ENCODE data around the gene ATAT1.

- no peak for TF ChIP-seq MAX (IDR thresholded peaks at IDR 0.05)
- no peak for TF ChIP-seq YY1 (IDR thresholded peaks at IDR 0.05; ENCODE audit: low read depth)
- TF ChIP-seq, protein P1, sequence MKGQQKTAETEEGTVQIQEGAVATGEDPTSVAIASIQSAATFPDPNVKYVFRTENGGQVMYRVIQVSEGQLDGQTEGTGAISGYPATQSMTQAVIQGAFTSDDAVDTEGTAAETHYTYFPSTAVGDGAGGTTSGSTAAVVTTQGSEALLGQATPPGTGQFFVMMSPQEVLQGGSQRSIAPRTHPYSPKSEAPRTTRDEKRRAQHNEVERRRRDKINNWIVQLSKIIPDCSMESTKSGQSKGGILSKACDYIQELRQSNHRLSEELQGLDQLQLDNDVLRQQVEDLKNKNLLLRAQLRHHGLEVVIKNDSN (IDR thresholded peaks at IDR 0.05) = no peak
- TF ChIP-seq EP300 (IDR thresholded peaks at IDR 0.05; ENCODE audit: borderline replicate concordance) = no peak
- no peak for TF ChIP-seq REST (IDR thresholded peaks at IDR 0.05; ENCODE audit: low read depth)
- no peak for TF ChIP-seq NFIC (IDR thresholded peaks at IDR 0.05)
- no peak for TF ChIP-seq TAF1 (IDR thresholded peaks at IDR 0.05; ENCODE audit: low read depth)
These were observed 8.3 kb upstream of the ATAT1 start for GRCh38 chr6:30618270-30618797.
